ENCODE results near the gene COX17. TPM values are rescaled to one million over a fixed set of nuclear protein-coding genes. Genes with fewer than 3 reads are reported as not detected.

Gene COX17
- total RNA-seq, 1 donor from 2014 or later: 54.4 TPM

- no peak for ATAC-seq
- no peak for TF ChIP-seq CTCF (IDR thresholded peaks at IDR 0.05)
These were observed 51.6 kb downstream of the COX17 start for GRCh38 chr3:119625451-119626153.

GRCh38 chr3:119624002-119624720 is 53.0 kb downstream of the COX17 start:
- Histone ChIP-seq H3K9me3 (no peaks in the 10 kb centered on the region), H3K4me3 (no peak overlapping the region), H3K4me1 (peaks cover 33% of the 10 kb centered on the region), H3K36me3 (no peaks in the 10 kb centered on the region), H3K27me3 (ENCODE audit: low read depth) (no peaks in the 10 kb centered on the region), H3K27ac (no peak overlapping the region)
- no peak for DNase-seq
- no peak for TF ChIP-seq CTCF (IDR thresholded peaks at IDR 0.05)
- intact Hi-C loops (cut with DNase I): no loop called here
- ATAC-seq: no peak

More at GRCh38 chr3:119625451-119626153, 51.6 kb downstream of the COX17 start:
- no peak for DNase-seq
- H3K36me3 ChIP-seq: no peaks in the 10 kb centered on the region
- H3K27ac ChIP-seq: peak overlapping the region; percentile 14
- H3K4me3 ChIP-seq: no peak overlapping the region
- intact Hi-C loops (cut with DNase I): no loop called here
- H3K27me3 ChIP-seq (ENCODE audit: low read depth): no peaks in the 10 kb centered on the region
- H3K4me1 ChIP-seq: peaks cover 47% of the 10 kb centered on the region
- H3K9me3 ChIP-seq: no peaks in the 10 kb centered on the region

GRCh38 chr3:119620899-119621298 is 56.3 kb downstream of the COX17 start:
- TF ChIP-seq CTCF (IDR thresholded peaks at IDR 0.05): no peak
- Histone ChIP-seq H3K27ac (no peak overlapping the region), H3K27me3 (ENCODE audit: low read depth) (no peaks in the 10 kb centered on the region), H3K4me1 (peaks cover 6% of the 10 kb centered on the region), H3K4me3 (no peak overlapping the region), H3K36me3 (no peaks in the 10 kb centered on the region), H3K9me3 (no peaks in the 10 kb centered on the region)
- intact Hi-C loops (cut with DNase I): no loop called here
- DNase-seq: no peak
- no peak for ATAC-seq

Other genes starting within 250 kb of the COX17 start
- 37.9 TPM for gene TMEM39A, start 213.8 kb downstream of the COX17 start, total RNA-seq
- gene POGLUT1, start 208.4 kb downstream of the COX17 start, total RNA-seq: 15.0 TPM
- 99.4 TPM for gene TIMMDC1, start 178.9 kb downstream of the COX17 start, total RNA-seq
- 8.6 TPM for gene CD80, start 117.8 kb downstream of the COX17 start, total RNA-seq
- gene ADPRH, start 97.9 kb downstream of the COX17 start, total RNA-seq: 32.0 TPM
- 13.1 TPM for gene PLA1A, start 79.5 kb downstream of the COX17 start, total RNA-seq
- gene POPDC2, start 16.8 kb downstream of the COX17 start, total RNA-seq: 1.5 TPM
- gene CFAP91, start 25.6 kb upstream of the COX17 start, total RNA-seq: 9.0 TPM
- 0.21 TPM for gene NR1I2, start 104.7 kb upstream of the COX17 start, total RNA-seq

Measured in lower lobe of right lung (tissue), 2 donors.